Measurements from ENCODE around the gene DDX28.
"Not testable (repeated sequence)": the region's sequence is repeated elsewhere in the genome, so short reads cannot be mapped to it uniquely, and the experiment has no call there.

DDX28 gene

GRCh38 chr16:68028996-68029395 lies 6.0 kb upstream of the DDX28 start:
- no peak for TF ChIP-seq CTCF (IDR thresholded peaks at IDR 0.05; ENCODE audit: control extremely low read depth, extremely low read depth, low read depth, missing control alignments)
- ChIA-PET POLR2A (interaction anchor here (0.6 kb wide), 1 partner anchor 11 kb away, joined by 4 read pairs; no protein-coding TSS in a partner anchor), CTCF (interaction anchor here (0.9 to 5.7 kb wide), 6 partner anchors 9 to 213 kb away, joined by 3 to 49 read pairs (median 6); no protein-coding TSS in a partner anchor)
- no peak for DNase-seq (ENCODE audit: extremely low spot score)

DNA sequence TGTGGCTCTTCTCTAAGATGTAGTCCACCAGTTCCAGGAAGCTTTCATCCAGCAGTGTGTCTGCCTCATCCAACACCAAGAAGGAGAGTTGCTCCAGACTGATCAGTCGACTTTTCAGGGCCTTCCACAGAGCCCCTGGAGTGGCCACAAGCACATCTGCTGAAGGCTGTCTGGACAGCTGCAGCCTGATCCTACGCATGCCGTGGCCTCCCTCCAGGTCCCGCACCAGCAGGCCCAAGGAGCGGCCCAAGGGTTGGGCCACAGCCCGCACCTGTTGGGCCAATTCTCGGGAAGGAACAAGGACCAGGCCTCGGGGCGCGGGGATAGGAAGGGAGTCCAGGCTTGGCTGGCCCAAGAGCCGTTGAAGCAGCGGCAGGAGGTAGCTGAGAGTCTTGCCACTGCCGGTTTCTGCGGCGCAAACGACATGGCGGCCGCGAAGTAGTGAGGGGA lies 729 bp downstream of the DDX28 start:
- no peak for TF ChIP-seq CTCF (IDR thresholded peaks at IDR 0.05; ENCODE audit: control extremely low read depth, extremely low read depth, low read depth, missing control alignments)
- DNase-seq (ENCODE audit: extremely low spot score) = no peak
- ChIA-PET CTCF (interaction anchor here (1.0 to 2.9 kb wide), 9 partner anchors 11 to 206 kb away, joined by 3 to 25 read pairs (median 4); no protein-coding TSS in a partner anchor), POLR2A (interaction anchor here (0.6 kb wide), 1 partner anchor 21 kb away, joined by 6 read pairs; no protein-coding TSS in a partner anchor)

DNA sequence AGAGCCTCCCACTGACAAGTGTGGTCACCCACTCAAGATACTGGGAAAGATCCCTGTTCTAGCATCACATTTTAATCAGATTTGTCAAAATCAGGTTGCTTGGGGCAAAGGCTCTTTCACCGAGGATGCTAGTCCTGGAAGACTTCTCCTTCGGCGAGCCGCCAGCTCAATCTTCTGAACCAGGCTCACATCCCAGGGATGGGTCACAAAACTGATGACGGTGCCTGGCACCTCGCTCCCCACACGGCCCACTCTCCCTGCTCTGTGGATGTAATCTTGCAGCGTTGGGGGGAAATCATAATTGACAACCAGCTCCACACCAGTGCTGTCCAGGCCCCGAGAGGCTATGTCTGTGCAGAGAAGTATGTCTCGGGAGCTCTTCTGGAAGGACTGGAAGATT lies 1.5 kb downstream of the DDX28 start:
- POLR2A ChIA-PET = interaction anchor here (0.6 kb wide), 1 partner anchor 20 kb away, joined by 6 read pairs; no protein-coding TSS in a partner anchor
- CTCF ChIA-PET = interaction anchor here (1.0 to 2.9 kb wide), 8 partner anchors 10 to 205 kb away, joined by 3 to 25 read pairs (median 7); no protein-coding TSS in a partner anchor
- no peak for TF ChIP-seq CTCF (IDR thresholded peaks at IDR 0.05; ENCODE audit: control extremely low read depth, extremely low read depth, low read depth, missing control alignments)
- DNase-seq (ENCODE audit: extremely low spot score) = no peak

GRCh38 chr16:68019167-68019680 lies 3.8 kb downstream of the DDX28 start:
- POLR2A ChIA-PET = no interaction called here
- CTCF ChIA-PET = interaction anchor here (1.9 to 2.0 kb wide), 2 partner anchors 20 to 203 kb away, joined by 4 read pairs; partner anchors contain the start of gene DPEP2
- no peak for TF ChIP-seq CTCF (IDR thresholded peaks at IDR 0.05; ENCODE audit: control extremely low read depth, extremely low read depth, low read depth, missing control alignments)
- no peak for DNase-seq (ENCODE audit: extremely low spot score)

DNA sequence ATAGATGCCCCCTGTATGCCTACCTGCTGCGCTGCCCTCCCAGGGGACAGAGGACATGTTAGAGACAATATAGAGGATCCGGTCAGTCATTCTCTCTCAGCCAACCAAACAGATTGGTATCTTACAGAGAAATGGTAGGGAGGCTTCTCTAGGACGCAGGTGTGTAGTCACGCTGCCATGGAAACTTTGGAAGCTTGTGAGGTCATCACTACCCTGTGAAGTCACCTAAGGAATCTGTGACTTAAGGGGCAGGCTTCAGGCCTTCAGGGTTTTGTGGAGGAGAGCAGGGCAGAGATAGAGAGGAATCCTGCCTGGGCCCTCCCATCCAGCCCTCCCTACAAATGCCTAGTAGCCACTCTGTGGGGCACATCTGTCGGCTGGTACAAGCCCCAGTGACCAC lies 7.4 kb downstream of the DDX28 start, which contains the start of gene DPEP2NB:
TSS of gene DPEP2NB (minus strand) at position 231 of the 400 bp plus-strand sequence. CDS start at position 90, 141 bp downstream.
- TF ChIP-seq CTCF (IDR thresholded peaks at IDR 0.05; ENCODE audit: control extremely low read depth, extremely low read depth, low read depth, missing control alignments) = no peak
- no peak for DNase-seq (ENCODE audit: extremely low spot score)
- CTCF ChIA-PET = interaction anchor here (1.0 to 1.7 kb wide), 6 partner anchors 9 to 213 kb away, joined by 3 to 5 read pairs (median 4); no protein-coding TSS in a partner anchor
- POLR2A ChIA-PET = interaction anchor here (0.5 kb wide), 1 partner anchor 12 kb away, joined by 3 read pairs; no protein-coding TSS in a partner anchor

- no peak for DNase-seq (ENCODE audit: extremely low spot score)
- no peak for TF ChIP-seq CTCF (IDR thresholded peaks at IDR 0.05; ENCODE audit: control extremely low read depth, extremely low read depth, low read depth, missing control alignments)
- POLR2A ChIA-PET = no interaction called here
- CTCF ChIA-PET = interaction anchor here (1.5 to 2.5 kb wide), 2 partner anchors 11 to 19 kb away, joined by 3 to 6 read pairs; no protein-coding TSS in a partner anchor
Observed at GRCh38 chr16:68013440-68013839, 9.6 kb downstream of the DDX28 start.

GRCh38 chr16:68009872-68010271 lies 13.2 kb downstream of the DDX28 start:
- DNase-seq (ENCODE audit: extremely low spot score); POLR2A ChIA-PET: not testable (repeated sequence)
- CTCF ChIA-PET = interaction anchor here (0.6 kb wide), 1 partner anchor 31 kb away, joined by 3 read pairs; no protein-coding TSS in a partner anchor

Measured in GM10248 (cell line).